AG08396 (cell line): ENCODE measurements around the gene FCN3.
"Not testable (repeated sequence)": the region's sequence is repeated elsewhere in the genome, so short reads cannot be mapped to it uniquely, and the experiment has no call there.

Experiments used
- DNase-seq: peaks from one replicate; pipeline ENCODE4 v3.0.0; 2012; ENCODE audit warnings: low spot score, mixed read lengths

The FCN3 gene

DNA sequence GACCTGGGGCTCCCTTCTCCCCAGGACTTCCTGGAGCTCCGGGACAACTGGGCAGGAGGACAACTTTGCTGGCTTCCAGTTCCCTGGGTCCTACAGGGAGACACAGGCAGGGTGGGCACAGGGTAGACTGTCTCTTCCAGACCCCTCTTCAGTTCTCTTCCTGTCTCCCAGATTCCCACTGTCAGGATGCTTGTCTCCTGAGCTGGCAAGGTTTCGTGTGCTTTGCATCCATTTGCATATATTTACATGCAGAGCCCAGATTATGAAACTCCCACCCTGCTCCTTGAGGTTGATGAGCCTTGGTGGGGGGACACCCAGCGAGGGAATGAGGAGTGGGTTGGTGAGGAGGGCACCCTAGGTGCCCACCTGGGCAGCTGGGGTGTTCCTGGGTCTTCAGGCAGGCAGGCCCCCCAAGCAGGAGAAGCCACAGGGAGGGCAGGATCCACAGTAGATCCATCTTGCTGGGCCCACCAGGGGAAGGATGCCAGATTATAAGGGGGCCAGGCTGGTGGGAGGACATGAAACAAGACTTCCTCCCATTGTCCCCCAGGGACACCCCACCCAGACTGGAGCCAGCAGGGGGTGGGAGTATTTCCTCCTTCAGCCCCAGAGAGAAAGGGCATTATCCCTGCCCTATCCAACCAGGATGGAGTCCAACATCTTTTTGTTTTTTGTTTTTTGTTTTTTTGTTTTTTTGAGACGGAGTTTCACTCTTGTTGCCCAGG, at the start of gene FCN3:
TSS of gene FCN3 (minus strand) at position 463 of the 725 bp plus-strand sequence. CDS start at position 457, 6 bp downstream.
- DNase-seq = no peak

DNA sequence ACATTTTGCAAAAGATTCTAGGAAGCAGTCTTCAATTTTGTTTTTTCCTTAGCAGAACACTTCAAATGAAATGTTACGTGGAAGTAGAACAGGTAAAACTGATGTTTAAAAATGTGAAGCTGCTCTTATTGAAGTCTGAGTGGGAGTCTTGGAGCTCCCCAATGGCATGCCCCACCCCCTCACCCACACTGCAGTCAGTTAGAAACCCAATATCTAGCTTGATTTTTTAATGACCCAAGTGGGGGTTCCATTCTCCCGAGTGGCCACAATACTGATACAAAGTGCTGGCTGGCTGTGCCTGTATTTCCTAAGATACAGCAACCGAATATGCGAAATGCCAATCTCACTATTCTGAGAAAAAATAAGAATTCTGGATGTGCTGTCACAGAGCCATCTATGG, 49.1 kb upstream of the FCN3 start:
- no peak for DNase-seq

DNA sequence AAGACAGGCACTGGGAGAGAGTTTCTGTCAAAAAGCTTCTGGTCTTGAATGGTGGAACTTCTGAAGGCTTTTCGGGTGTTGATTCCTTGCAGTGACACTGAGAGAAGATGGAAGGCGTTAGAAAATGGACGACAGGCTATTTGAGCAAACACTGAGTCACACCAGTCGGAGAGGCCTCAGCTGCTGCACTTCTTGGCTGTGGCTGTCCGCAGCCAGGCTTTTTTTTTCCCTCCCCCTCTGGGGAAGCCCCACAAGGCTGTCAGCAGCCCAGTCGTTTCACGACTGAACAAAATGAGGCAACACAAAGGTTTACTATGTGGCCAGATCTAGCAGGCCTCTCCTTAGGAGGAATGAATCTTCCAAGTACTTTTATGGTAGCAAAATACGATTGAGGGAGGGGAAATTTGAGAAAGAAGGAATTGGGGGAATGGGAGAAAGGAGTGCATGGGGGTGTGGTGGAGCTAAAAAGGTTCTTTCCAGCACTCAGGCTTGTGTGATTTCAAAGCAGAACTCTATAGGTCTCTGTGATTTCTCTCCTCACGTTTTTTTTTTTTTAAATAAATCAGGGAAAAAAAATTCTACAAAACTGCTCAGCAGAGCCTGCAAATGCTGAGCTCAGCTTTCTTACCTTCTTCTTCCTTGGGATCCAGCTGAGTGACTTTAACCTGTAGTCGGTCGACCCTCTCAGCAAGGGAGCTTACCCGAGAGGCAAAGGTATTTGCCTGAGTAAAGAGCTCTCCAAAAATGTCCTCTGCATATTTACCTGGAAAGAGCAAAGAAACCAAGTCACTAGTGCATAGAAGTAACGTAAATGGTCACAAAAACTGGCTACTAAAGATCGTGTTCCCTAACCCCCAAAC, 43.9 kb upstream of the FCN3 start:
- DNase-seq = peak; percentile 89

DNA sequence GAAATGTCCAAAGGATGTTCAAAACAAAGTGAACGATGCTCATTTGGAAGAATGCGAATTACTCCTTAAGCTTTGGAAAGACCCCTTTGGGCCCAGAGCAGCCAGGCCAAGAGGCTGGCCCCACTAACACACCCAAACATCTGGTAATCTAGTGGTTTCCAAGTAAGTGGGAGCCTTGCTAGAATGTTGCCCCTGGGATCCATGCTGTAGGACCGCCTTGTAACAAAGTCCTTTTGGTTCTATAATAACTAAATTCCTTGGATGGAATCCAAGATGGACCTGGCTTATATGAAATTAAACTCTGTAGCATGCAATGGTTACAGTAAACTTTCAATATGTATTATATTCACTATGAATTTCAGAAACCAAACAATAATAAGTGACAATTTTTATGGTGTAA, 43.1 kb upstream of the FCN3 start:
- DNase-seq = no peak

DNA sequence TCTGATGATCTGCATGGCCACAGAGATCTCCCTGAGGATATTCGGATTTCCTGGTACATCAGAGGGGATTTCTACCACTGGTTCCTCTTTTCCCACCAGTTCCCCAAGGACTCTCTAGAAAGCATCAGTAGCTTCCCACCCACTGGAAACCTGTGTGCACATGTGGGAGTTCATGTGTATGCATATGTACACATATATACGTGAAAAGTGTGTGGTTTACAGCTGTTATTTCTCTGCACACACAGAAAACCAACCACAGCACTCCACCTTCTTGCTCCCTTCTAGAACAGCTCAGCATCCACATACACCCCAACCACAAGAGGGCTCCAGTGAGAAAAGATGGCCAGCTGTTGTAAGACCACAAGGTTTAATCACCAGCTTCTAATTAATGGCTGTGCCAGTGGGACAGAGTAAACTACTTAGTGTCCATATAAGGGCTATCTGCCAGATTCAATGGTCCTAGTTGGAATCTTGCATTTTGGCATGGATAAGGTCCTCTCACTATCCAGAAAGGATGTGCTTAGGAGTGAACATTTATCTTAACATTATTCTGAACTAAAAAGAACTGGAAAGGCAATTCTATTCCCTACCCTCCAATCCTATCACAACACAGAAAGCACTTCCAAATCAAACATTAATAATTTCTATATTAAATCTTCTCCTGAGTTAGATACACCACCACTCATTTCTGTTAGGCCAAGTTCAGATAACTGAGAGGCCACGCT, 41.9 kb upstream of the FCN3 start:
- DNase-seq = peak; percentile 50

DNA sequence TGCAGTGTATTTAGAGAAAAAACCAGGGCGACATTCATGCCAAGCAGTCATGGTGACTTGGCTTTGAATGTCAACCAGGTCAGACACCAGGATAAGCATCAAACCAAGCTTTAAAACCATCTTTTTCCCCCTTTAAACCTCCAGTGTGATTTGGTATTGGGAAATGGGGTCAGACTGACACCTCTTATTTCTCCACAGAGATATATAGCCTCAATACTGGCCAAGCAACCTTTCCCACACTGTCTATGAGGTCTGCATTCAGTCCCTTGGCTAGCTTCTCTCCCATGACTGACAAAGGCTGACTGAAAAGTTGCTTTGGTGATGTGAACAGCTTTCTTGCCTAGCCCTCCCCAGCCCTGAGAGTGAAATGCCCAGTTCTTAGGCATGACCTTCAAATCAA, 39.5 kb upstream of the FCN3 start:
- DNase-seq = no peak

DNA sequence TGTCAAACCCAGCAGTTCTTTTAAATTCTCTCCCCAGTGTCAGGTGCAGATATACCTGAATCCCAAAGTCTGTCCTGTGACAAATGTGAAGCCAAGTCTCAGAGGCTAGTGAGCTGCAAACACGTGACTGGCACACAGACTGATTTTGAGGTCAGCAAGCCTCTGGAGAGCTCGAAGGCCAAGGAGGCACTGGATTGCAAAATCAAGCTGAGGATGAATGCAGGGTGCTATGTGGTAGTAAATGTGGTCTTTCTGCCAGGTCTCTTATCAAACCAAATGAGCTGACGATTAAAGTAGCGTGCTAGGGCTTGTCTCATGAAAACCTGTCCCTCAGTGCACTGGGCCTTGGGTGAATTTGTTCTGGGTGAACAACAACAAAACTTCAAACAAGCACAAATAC, 38.4 kb upstream of the FCN3 start:
- DNase-seq = no peak

DNA sequence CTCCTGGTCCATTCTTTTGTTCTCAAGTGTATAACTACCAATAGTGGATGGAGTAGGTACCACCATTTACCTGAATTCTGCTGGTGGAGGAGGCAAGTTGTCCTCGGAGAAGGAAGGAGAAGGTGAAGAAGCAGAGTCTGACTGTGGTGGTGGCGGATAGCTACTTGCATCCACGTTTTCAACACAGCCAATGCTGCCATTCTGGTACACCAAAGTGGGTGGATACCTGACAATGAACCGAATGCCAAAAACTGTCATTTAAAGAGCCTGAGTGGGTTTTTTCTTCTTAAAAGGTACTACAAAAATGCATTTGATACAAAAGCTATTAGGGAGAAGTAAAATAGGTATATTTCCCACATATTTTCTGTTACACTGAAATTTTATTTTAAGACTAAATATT, 37.9 kb upstream of the FCN3 start:
- no peak for DNase-seq

DNA sequence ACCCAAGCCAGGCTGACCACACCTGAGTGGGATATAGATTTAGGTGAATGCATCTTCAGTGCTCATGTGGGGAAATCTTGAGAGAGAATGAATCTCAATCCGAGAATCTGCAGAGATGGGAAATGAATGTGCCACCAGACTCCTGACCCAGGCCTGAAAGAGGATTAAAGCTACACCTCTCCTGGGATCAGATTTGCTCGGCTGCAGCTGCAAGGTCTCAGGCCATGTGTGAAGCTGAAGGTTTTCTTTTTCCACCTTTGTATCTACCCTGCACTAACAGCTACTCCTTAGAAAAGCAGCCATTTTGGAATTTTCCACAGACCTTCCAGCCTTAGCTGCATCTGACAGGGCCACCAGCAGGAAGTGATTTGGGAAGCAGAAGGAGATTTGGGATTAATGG, 36.1 kb upstream of the FCN3 start:
- DNase-seq = no peak

DNA sequence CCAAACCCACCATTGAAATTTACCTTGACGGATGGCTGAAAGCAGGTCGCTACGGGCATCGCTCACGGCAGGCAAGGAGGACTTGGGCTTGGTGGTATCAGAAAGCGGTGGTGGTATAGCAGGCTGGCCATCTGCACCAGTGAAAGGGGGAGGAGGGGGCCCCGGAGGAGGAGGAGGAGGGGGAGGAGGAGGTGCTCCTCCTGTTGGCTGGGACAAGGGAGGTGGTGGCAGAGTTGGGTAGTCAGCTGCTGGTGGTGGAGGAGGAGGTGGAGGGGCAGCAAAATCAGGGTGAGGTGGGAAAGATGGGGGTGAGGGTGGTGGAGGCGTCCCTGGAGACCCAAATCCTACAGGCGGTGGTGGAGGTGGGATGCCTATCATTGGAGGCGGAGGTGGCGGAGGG, 35.0 kb upstream of the FCN3 start:
- DNase-seq = no peak

DNA sequence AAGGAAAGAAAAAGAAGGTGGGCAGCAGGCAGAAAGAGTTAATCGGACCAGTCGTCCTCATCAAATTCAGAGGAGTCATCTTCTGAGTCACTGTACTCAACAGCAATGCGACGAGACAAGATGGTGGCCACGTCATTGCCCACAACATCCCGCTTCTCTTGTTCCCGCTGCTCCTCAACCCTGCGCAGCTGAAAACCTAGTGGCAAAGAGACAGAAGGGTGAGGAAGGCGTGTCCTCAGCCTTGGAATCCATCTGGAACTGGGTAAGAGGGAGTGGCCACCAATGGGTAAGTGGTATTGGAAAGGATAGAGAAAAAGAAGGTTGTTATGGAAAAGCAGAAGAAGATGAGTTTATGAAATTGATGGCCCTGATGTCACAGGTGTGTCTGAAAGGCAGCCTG, 33.5 kb upstream of the FCN3 start:
- no peak for DNase-seq

DNA sequence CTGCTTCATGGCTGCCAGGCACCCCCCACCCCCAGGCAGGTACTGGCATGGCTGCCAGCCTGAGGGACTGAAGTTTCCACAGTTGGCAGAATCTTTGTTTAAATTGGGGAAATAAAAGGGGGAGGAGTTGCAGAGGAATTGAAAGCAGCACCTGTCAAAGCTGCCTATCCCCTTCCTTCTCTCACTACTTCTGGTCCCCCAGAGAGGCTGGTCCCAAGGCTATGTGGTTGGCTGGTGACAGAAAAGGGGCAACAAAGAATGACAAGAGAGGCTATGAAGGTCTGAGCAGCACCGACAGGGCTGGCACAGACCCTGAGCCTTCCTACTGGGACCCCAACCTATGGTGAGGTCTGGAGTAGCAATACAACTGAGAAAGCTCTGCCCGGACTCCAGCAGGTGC, 32.2 kb upstream of the FCN3 start:
- DNase-seq = not testable (repeated sequence)

DNA sequence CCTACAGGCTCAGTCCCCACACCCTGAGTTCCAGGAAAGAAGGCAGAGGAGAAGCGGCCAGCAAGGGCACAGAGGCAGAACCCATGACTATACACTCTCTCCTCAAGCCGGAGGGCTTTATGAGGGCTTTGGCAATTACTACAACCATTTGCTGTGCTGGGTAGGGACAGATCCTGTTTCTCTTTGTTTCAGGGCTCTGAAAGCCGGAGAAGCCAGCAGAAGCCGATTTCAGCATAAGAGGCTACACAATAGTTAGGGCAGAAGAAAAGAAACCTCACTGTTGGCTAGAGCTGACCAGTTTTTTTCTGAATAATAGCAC, 31.7 kb upstream of the FCN3 start:
- DNase-seq = no peak

DNA sequence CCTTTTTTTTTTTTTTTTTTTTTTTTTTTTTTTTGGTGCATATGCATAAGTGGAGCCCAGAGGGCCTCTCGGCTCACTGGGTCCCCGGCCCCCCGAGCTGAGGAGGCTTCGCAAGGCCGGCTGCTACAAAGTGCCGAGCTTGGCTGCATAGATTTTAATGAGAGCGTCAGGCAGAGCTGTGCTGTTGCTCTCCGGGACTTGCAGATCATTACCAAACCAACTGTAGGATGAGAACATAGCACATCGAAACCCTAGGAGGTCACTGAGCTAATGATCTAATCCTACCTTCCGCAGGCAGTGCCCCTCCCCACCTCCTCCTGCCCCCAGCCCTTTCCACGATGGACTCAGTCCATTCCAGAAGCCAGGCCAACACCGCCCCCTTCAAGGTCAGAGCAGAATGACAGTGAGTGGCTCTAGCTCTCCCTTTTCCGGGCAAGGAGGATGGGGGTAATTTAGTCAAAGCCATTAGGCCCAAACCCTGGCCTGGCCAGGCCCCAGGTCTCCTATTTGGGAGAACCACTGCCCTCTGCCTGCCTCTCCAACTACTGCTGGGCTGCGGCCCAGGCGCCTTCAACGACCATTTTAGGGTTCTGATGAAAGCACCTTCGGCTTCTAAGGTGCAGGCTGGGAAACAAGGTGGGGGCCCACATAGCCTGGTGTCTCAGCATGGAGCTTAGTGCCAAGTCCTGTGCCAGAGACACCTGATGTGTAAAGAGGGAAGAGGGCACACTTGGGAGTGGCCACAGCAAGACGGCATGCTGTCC, 31.2 kb upstream of the FCN3 start:
- not testable (repeated sequence) for DNase-seq

DNA sequence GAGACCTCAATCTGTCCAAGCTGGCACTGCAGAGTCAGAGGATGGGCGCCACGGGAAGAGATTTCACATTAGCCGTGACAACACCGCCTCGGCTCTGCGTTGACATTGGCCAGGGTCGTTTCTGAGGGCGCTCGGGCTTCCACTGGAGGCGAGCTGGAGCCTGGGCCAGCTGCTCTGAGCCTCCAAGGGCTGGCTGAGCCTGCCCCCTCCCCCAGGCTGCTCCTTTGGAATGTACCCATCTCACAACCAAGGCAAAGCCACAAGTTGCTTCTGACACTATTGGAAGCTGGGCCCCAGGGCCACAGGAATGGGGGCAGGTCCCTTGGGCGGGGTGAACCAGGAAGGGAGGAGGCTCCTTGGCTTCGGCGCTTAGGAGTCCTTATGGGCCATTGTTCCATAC, 30.4 kb upstream of the FCN3 start:
- DNase-seq = peak; percentile 65

DNA sequence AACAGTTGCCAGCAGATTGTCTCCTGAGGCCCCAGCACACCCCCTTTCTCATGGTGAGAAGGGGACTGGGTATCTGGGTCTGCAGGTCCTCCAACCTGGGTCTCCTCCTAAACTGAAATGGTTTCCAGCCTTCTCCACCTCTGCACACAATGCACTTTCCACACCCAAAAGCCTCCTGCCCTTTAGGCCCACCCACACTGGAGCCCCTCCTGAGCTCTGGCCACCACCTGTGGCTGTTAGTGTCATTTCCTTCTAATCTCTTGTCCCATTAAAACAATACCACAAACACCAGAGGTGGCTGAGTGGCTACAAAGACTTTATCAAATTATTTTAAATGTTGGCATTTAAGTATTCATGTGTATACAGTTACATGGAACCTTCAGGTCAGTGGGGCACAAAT, 29.3 kb upstream of the FCN3 start:
- no peak for DNase-seq

DNA sequence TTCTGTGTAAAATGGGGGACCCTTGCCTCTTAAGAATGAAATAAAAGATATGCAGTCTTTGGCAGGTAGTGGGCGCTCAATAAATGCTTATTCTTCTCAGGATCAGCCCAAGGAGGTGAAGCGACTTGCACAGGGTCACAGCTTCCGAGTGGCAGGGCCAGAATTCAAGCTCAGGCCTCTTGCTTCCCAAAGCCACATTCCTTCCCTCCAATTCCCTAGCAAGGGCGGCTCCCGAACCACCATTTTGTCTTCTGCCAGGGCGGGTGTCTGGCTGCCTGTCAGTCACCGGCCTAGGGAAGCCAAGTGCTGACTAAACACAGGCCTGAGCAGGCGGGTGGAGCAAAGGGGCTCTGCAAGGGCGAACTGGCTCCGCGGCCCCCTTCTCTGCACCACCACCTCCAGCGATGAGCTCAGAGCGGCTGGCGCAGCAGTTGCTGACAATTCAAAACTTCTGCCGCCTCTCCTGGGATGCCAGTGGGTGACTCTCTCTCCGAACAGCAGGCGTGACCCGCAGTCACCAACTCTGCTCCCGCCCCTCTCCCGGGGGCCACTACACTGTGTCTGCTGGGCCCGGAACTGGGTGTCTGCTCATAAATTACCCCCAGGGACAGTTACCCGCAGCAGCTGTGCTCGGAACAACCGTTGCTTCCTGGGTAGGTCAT, 28.6 kb upstream of the FCN3 start:
- peak; percentile 58 for DNase-seq

DNA sequence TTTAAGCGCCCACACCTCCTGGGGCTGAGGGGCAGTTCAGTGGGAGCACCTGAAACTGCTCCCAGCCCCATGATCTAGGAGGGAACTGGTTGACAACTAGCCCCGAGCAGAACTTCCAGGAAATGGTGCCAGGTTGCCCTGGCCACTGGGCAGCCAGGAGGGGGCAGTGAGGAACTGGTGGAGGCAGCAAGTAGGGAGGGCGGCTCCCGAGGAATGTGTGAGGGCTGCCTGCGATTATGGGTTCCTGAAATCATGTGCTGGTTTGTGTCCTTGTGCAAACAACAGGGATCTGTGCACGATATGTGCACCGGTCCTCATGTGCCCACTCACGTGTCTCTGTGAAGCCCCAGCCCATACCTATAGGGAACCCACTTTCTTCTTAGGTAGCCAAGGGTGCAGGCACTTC, 27.7 kb upstream of the FCN3 start:
- peak; percentile 72 for DNase-seq

DNA sequence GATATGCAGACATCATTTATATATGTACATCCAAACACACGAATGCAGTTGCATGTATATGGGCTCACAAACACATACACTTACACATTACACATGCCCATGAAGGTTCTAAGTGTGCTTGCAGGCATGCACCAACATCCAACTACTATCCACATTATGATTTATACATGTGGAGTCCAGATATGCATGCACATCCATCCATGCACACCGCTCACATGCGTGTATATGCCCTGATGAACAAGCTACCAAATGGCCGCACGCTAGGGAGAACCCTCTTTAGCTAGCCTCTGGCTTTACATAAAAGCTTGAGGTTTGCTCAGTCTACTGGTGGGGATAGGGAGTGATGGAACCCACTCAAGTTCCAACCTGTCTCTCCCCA, 26.3 kb upstream of the FCN3 start:
- DNase-seq = no peak

DNA sequence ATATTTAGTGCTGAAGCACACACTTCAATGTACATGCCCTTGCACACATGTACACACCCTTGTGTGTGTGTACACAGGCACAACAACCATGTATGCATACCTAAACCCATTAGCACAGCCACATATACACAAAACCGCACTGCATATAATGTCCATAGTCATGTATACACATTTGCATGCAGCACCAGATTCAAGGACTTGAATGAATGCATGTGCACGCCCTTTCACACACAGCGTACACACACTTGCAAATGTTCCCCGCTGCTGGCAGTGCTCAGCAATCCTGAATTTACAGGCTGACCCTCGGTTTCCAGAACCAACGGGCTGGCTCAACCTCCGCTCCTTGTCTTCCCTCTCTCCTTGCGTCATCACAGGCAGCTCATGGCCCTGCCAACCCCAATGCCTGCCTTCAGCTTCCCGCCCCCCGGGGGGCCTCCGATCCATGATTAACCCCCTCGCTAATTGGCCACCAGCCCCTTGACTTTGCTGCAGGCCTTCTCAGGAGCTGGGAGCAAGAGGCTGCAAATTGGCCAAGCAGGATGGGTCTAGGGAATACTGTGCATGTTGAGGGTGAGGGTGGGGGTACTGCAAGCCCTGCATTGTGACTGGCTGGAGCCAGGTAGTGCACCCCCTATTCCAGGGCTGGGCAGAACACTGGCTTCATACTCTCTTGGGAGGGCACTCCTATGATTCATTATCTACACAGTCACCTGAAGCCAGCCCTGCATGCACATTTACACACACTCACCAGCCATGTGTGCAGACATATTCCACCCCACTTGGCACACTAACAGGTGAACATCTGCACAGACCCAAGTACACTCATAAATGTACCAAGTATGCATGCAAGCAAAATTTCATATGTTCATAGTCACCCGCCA, 25.7 kb upstream of the FCN3 start:
- peak; percentile 21 for DNase-seq
